Adrenal gland (tissue), 12 donors: ENCODE data around the gene ZNF783. TPM values are rescaled to one million over a fixed set of nuclear protein-coding genes. Genes with fewer than 3 reads are reported as not detected.
"Not testable (repeated sequence)": the region's sequence is repeated elsewhere in the genome, so short reads cannot be mapped to it uniquely, and the experiment has no call there.

Experiments used
- DNase-seq, 7 donors: peaks; one replicate each; pipeline ENCODE4 v3.0.0-alpha.2; 2019 to 2020
- H3K27ac ChIP-seq, 5 donors: fragments of 200-600 bp; sonication (generic) in 4 of 5; 1 replicate in 3 of 5; 2 replicates in 2 of 5; pipeline versions ENCODE4 v1.5.1 to v1.8.0; 2016 to 2020; ENCODE audit warnings: mild to moderate bottlenecking in 1 of 5
- H3K27me3 ChIP-seq: fragments of 200-600 bp; 2 replicates; pipeline ENCODE4 v1.8.0; 2021
- H3K36me3 ChIP-seq, 2 donors: fragments of 200-600 bp; replicated peaks in 1 of 2; 1 replicate in 1 of 2; 2 replicates in 1 of 2; pipeline versions ENCODE4 v1.5.1 to v1.8.0; 2018 to 2022
- H3K4me1 ChIP-seq, 2 donors: fragments of 200-600 bp; replicated peaks in 1 of 2; 1 replicate in 1 of 2; 2 replicates in 1 of 2; pipeline versions ENCODE4 v1.5.1 to v1.8.0; 2018 to 2021
- H3K4me3 ChIP-seq, 4 donors: fragments of 200-600 bp; sonication (generic) in 3 of 4; one replicate each; pipeline ENCODE4 v1.5.1; 2016 to 2018
- H3K9me3 ChIP-seq, 3 donors: fragments of 200-600 bp; sonication (generic) in 1 of 3; replicated peaks in 1 of 3; 1 replicate in 2 of 3; 2 replicates in 1 of 3; pipeline versions ENCODE4 v1.5.1 to v1.8.0; 2016 to 2021
- POLR2A ChIP-seq, 2 donors: fragments of 450-650 bp; IDR thresholded peaks; one replicate each; pipeline ENCODE4 v1.6.1; 2017; ENCODE audit warnings: antibody characterized with exemption in 2 of 2, mild to moderate bottlenecking in 2 of 2, moderate library complexity in 1 of 2
- WGBS, 4 donors: extraction: QIAGEN DNeasy Blood & Tissue Kit in 2 of 4; methylation state at CpG; one replicate each; pipeline versions ENCODE4 v1.1.5 to v1.1.7; 2013 to 2017; 5-methylcytosine and 5-hydroxymethylcytosine counted together
- intact Hi-C, 2 donors: fragments of 100-400 bp; cut with DNase I; formaldehyde crosslinking; loops; one replicate each; pipeline versions ENCODE4 v1.14.1 to v1.15.0; 2022 to 2023
- polyA plus RNA-seq, 3 donors: library from polyadenylated mRNA; stranded (reverse); fragments of 200-250 nt in 2 of 3; fragments of 350-450 nt in 1 of 3; fragmentation: Illumina TruSeq in 1 of 3; extraction: RNeasy Lipid Tissue Mini Kit (QIAGEN cat#74804) in 1 of 3; gene quantifications; one replicate each; pipeline ENCODE4 v1.2.3, GENCODE V29; 2013 to 2014
- small RNA-seq, 2 donors: library from RNA; depleted of rRNA; stranded (forward); fragments of <200 nt; gene quantifications; one replicate each; pipeline ENCODE3, GENCODE V24; 2016
- total RNA-seq, 9 donors: library from RNA; depleted of rRNA in 4 of 9; stranded (reverse); fragments of >200 nt in 4 of 9; fragments of 120-200 nt in 1 of 9; fragmentation: NEBNext Ultra II Directional in 1 of 9; extraction: Animal tissue kit (Norgen Biotek cat#: 25700) in 1 of 9; gene quantifications; one replicate each; pipeline versions ENCODE4 v1.1.0 to v1.2.4, GENCODE V29; 2013 to 2023
- TF ChIP-seq, protein P1 (sequence below), 6 experiments: fragments of 450-650 bp in 4 of 6; fragments of 200-600 bp in 2 of 6; sonication (generic) in 1 of 6; IDR thresholded peaks; 1 replicate in 5 of 6; 2 replicates in 1 of 6; pipeline versions ENCODE4 v1.5.1 to v1.8.0; 2016 to 2021; ENCODE audit warnings: antibody characterized with exemption in 6 of 6, mild to moderate bottlenecking in 2 of 6, moderate library complexity in 1 of 6
- donor health status: healthy with polysubstance abuse.
- donor health status: Bipolar disorder and iron deficiency.
- donor health status: DM: yes; HTN: yes; CAD: no.
- donor health status: DM: no; HTN: no; CAD: no.
- donor health status: DM: no; HTN: no; CAD: no.
- donor health status: DM: yes; HTN: yes; CAD: no.

Gene ZNF783
- total and polyA plus RNA-seq, 12 donors, result 3.2 to 23.6 (median 8.5) TPM

GRCh38 chr7:149330914-149331567, 69.0 kb downstream of the ZNF783 start:
- intact Hi-C loops, result no loop called here
- 78 to 96% (median 85%) methylated on average over 2 of the region's 2 CpGs for WGBS, 4 donors
- DNase-seq, result no peak

DNA sequence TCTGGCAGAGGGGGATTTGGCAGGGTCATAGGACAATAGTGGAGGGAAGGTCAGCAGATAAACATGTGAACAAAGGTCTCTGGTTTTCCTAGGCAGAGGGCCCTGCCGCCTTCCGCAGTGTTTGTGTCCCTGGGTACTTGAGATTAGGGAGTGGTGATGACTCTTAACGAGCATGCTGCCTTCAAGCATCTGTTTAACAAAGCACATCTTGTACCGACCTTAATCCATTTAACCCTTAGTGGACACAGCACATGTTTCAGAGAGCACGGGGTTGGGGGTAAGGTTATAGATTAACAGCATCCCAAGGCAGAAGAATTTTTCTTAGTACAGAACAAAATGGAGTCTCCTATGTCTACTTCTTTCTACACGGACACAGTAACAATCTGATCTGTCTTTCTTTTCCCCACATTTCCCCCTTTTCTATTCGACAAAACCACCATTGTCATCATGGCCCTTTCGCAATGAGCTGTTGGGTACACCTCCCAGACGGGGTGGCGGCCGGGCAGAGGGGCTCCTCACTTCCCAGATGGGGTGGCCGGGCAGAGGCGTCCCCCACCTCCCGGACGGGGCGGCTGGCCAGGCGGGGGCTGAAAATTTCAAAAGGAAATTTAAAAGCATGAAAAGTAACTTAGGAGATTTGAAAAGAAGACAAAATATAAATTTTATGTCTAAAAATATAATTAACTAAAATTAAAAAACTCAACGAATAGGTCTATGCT, 70.8 kb downstream of the ZNF783 start:
- intact Hi-C loops, H3K36me3 ChIP-seq, H3K9me3 ChIP-seq: not testable (repeated sequence)

More at GRCh38 chr7:149330914-149331567, 69.0 kb downstream of the ZNF783 start:
- no peak for TF ChIP-seq POLR2A (IDR thresholded peaks at IDR 0.05)
- Histone ChIP-seq H3K4me1 (no peaks in the 10 kb centered on the region), H3K27me3 (no peaks in the 10 kb centered on the region), H3K9me3 (no peaks in the 10 kb centered on the region), H3K27ac (no peak overlapping the region), H3K4me3 (no peak overlapping the region), H3K36me3 (no peaks in the 10 kb centered on the region)

GRCh38 chr7:149333321-149333717, 71.3 kb downstream of the ZNF783 start:
- Histone ChIP-seq H3K9me3 (peaks cover 0 to 3% (median 0%) of the 10 kb centered on the region in 3 donors), H3K4me1 (no peaks in the 10 kb centered on the region), H3K27me3 (no peaks in the 10 kb centered on the region), H3K4me3 (no peak overlapping the region), H3K36me3 (no peaks in the 10 kb centered on the region), H3K27ac (no peak overlapping the region)
- no peak for DNase-seq
- intact Hi-C loops, result no loop called here
- TF ChIP-seq, protein P1, sequence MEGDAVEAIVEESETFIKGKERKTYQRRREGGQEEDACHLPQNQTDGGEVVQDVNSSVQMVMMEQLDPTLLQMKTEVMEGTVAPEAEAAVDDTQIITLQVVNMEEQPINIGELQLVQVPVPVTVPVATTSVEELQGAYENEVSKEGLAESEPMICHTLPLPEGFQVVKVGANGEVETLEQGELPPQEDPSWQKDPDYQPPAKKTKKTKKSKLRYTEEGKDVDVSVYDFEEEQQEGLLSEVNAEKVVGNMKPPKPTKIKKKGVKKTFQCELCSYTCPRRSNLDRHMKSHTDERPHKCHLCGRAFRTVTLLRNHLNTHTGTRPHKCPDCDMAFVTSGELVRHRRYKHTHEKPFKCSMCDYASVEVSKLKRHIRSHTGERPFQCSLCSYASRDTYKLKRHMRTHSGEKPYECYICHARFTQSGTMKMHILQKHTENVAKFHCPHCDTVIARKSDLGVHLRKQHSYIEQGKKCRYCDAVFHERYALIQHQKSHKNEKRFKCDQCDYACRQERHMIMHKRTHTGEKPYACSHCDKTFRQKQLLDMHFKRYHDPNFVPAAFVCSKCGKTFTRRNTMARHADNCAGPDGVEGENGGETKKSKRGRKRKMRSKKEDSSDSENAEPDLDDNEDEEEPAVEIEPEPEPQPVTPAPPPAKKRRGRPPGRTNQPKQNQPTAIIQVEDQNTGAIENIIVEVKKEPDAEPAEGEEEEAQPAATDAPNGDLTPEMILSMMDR (IDR thresholded peaks at IDR 0.05), result no peak
- TF ChIP-seq POLR2A (IDR thresholded peaks at IDR 0.05), result no peak

More for the DNA sequence above, 70.8 kb downstream of the ZNF783 start:
- not testable (repeated sequence) for H3K4me1 ChIP-seq, H3K27me3 ChIP-seq, H3K27ac ChIP-seq, DNase-seq, H3K4me3 ChIP-seq
- whole genome bisulfite sequencing, 4 donors, result 75 to 83% (median 76%) methylated on average over 16 to 18 of the region's 18 CpGs

GRCh38 chr7:149334219-149334618, 72.2 kb downstream of the ZNF783 start:
- Histone ChIP-seq H3K36me3 (no peaks in the 10 kb centered on the region), H3K4me1 (no peaks in the 10 kb centered on the region), H3K27me3 (no peaks in the 10 kb centered on the region), H3K27ac (no peak overlapping the region), H3K9me3 (peaks cover 0 to 3% (median 0%) of the 10 kb centered on the region in 3 donors), H3K4me3 (no peak overlapping the region)
- DNase-seq, result no peak
- intact Hi-C loops, result no loop called here
- 70 to 81% (median 76%) methylated on average over 2 of the region's 2 CpGs for WGBS, 4 donors
- TF ChIP-seq, protein P1 (IDR thresholded peaks at IDR 0.05), result no peak
- no peak for TF ChIP-seq POLR2A (IDR thresholded peaks at IDR 0.05)

Small RNA genes within 50 kb of the gene (small RNA-seq; reads per million reads assigned to genes)
- 0 to 0.08 reads per million in 2 donors for gene AC004941.2

Other genes starting within 250 kb of the ZNF783 start
- 100 to 1,000 TPM in 2 of 9 donors, 10 to 100 TPM in 7; 52.1 to 123 (median 71.7) TPM for gene PDIA4, start 233.7 kb upstream of the ZNF783 start, total RNA-seq
- 10 to 100 TPM; 19.9 to 91.3 (median 26.1) TPM for gene PDIA4, start 233.7 kb upstream of the ZNF783 start, polyA plus RNA-seq
- 10 to 100 TPM in 1 of 9 donors, 1 to 10 TPM in 8; 4.2 to 13.0 (median 5.3) TPM for gene ZNF786, start 171.5 kb upstream of the ZNF783 start, total RNA-seq
- gene ZNF786, start 171.5 kb upstream of the ZNF783 start, polyA plus RNA-seq, result 1 to 10 TPM; 2.6 to 5.1 (median 3.5) TPM
- gene ZNF425, start 135.9 kb upstream of the ZNF783 start, total RNA-seq, result 1 to 10 TPM in 8 of 9 donors, under 1 TPM in 1; 0.36 to 3.1 (median 1.5) TPM
- 1 to 10 TPM in 2 of 3 donors, under 1 TPM in 1; 0.71 to 2.9 (median 1.4) TPM for gene ZNF425, start 135.9 kb upstream of the ZNF783 start, polyA plus RNA-seq
- 10 to 100 TPM in 8 of 9 donors, 1 to 10 TPM in 1; 7.4 to 18.7 (median 14.1) TPM for gene ZNF398, start 114.7 kb upstream of the ZNF783 start, total RNA-seq
- 1 to 10 TPM; 2.0 to 8.5 (median 3.6) TPM for gene ZNF398, start 114.7 kb upstream of the ZNF783 start, polyA plus RNA-seq
- gene ZNF282, start 66.7 kb upstream of the ZNF783 start, total RNA-seq, result 10 to 100 TPM; 11.0 to 33.8 (median 19.3) TPM
- 10 to 100 TPM in 2 of 3 donors, 1 to 10 TPM in 1; 3.6 to 15.1 (median 13.0) TPM for gene ZNF282, start 66.7 kb upstream of the ZNF783 start, polyA plus RNA-seq
- gene ZNF212, start 22.5 kb upstream of the ZNF783 start, total RNA-seq, result 10 to 100 TPM in 4 of 9 donors, 1 to 10 TPM in 5; 5.7 to 22.7 (median 8.3) TPM
- gene ZNF212, start 22.5 kb upstream of the ZNF783 start, polyA plus RNA-seq, result 10 to 100 TPM in 2 of 3 donors, 1 to 10 TPM in 1; 5.5 to 14.5 (median 14.5) TPM
- gene ZNF777, start 198.9 kb downstream of the ZNF783 start, total RNA-seq, result 10 to 100 TPM in 7 of 9 donors, 1 to 10 TPM in 2; 3.5 to 16.2 (median 11.8) TPM
- 10 to 100 TPM in 1 of 3 donors, 1 to 10 TPM in 2; 6.9 to 13.8 (median 9.0) TPM for gene ZNF777, start 198.9 kb downstream of the ZNF783 start, polyA plus RNA-seq
- 10 to 100 TPM in 8 of 9 donors, 1 to 10 TPM in 1; 5.9 to 32.2 (median 16.7) TPM for gene ZNF746, start 235.6 kb downstream of the ZNF783 start, total RNA-seq
- 10 to 100 TPM in 2 of 3 donors, 1 to 10 TPM in 1; 5.7 to 11.8 (median 11.6) TPM for gene ZNF746, start 235.6 kb downstream of the ZNF783 start, polyA plus RNA-seq